ENCODE data around the gene REXO4.

DNA sequence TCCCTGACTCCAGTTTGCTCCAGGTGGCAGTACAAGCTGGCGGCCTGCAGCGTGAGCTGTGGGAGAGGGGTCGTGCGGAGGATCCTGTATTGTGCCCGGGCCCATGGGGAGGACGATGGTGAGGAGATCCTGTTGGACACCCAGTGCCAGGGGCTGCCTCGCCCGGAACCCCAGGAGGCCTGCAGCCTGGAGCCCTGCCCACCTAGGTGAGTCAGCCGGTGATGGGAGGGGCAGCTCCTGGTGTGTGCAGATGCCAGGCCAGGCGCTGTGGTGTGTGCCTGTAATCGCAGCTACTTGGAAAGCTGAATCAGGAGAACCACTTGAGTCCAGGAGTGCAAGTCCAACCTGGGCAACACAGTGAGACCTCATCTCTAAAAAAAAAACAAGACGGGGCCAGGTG is 31.9 kb upstream of the REXO4 start:
- TF ChIP-seq CTCF (conservative IDR thresholded peaks at IDR 0.05; ENCODE audit: low read length) (no peak), EZH2phosphoT487 (IDR thresholded peaks at IDR 0.05; ENCODE audit: borderline replicate concordance, low read depth, low read length) (no peak)
